Osteocyte (in vitro differentiated cells): ENCODE measurements around the gene FGF9. TPM values are rescaled to one million over a fixed set of nuclear protein-coding genes. Genes with fewer than 3 reads are reported as not detected.

Source experiments
- DNase-seq: peaks from one replicate; pipeline ENCODE4 v3.0.0; 2021; ENCODE audit warnings: mixed read lengths; ENCODE audit not compliant: unreplicated experiment; ENCODE audit errors: extremely low spot score
- H3K27ac Mint-ChIP-seq: one replicate; pipeline ENCODE4 v1.8.0; 2021; ENCODE audit warnings: mild to moderate bottlenecking, mixed read lengths; ENCODE audit not compliant: unreplicated experiment
- H3K27me3 Mint-ChIP-seq: one replicate; pipeline ENCODE4 v1.8.0; 2021; ENCODE audit warnings: mixed read lengths; ENCODE audit not compliant: unreplicated experiment
- H3K36me3 Mint-ChIP-seq: one replicate; pipeline ENCODE4 v1.8.0; 2021; ENCODE audit warnings: mixed read lengths; ENCODE audit not compliant: unreplicated experiment
- H3K4me1 Mint-ChIP-seq: one replicate; pipeline ENCODE4 v1.8.0; 2021; ENCODE audit warnings: mixed read lengths; ENCODE audit not compliant: unreplicated experiment
- H3K4me3 Mint-ChIP-seq: one replicate; pipeline ENCODE4 v1.8.0; 2021; ENCODE audit warnings: mild to moderate bottlenecking, moderate library complexity, mixed read lengths; ENCODE audit not compliant: unreplicated experiment
- H3K9me3 Mint-ChIP-seq: one replicate; pipeline ENCODE4 v1.8.0; 2021; ENCODE audit warnings: mixed read lengths; ENCODE audit not compliant: unreplicated experiment
- CTCF ChIP-seq: fragments of 200-600 bp; sonication (generic); IDR thresholded peaks from 2 replicates; pipeline ENCODE4 v1.5.0; 2021; ENCODE audit warnings: antibody characterized with exemption, mild to moderate bottlenecking, moderate library complexity
- total RNA-seq: library from RNA; stranded (reverse); gene quantifications from 2 replicates; pipeline ENCODE4 v1.2.1, GENCODE V29; 2021

FGF9 gene
- total RNA-seq, 1 donor from 2014 or later: not detected

DNA sequence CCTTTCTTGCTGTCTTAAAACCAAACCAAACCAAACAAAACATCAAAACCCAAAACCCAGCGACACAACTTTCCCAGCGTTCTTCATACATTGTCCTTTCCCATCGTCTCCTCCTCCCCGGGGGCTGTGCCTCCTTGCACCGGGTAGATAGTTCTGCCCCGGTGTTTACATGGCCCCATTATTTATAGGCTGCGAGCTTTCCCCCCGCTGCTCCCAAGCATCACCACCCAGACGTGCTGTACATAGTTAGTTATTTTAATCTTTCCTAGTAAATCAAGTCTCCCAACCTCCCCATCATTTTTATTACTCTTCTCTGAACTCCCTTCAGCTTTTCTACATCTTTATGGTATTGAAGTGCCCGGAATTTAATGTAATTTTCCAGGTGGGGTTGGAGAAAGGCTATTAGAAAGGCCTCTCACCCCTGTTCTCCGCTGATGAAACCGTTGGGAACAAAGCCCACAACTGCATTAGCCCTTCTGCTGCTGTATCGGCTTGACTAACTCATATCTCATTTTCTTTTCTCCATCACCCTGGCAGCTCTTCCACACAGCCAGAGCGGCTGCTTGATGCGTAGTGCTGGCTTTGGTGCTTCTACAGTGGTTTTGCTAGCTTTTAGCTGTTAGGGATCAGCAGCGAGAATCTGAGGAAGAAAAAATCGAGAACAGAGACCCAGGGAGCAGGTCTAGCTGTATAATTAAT is 53.1 kb downstream of the FGF9 start:
- Mint-ChIP-seq H3K4me3 (no peak overlapping the region), H3K4me1 (no peaks in the 10 kb centered on the region), H3K27me3 (no peaks in the 10 kb centered on the region), H3K9me3 (peaks cover 23% of the 10 kb centered on the region), H3K27ac (no peak overlapping the region), H3K36me3 (no peaks in the 10 kb centered on the region)
- no peak for DNase-seq
- TF ChIP-seq CTCF: no peak

GRCh38 chr13:21730186-21730880 is 59.5 kb downstream of the FGF9 start:
- no peak overlapping the region for H3K4me3 Mint-ChIP-seq

DNA sequence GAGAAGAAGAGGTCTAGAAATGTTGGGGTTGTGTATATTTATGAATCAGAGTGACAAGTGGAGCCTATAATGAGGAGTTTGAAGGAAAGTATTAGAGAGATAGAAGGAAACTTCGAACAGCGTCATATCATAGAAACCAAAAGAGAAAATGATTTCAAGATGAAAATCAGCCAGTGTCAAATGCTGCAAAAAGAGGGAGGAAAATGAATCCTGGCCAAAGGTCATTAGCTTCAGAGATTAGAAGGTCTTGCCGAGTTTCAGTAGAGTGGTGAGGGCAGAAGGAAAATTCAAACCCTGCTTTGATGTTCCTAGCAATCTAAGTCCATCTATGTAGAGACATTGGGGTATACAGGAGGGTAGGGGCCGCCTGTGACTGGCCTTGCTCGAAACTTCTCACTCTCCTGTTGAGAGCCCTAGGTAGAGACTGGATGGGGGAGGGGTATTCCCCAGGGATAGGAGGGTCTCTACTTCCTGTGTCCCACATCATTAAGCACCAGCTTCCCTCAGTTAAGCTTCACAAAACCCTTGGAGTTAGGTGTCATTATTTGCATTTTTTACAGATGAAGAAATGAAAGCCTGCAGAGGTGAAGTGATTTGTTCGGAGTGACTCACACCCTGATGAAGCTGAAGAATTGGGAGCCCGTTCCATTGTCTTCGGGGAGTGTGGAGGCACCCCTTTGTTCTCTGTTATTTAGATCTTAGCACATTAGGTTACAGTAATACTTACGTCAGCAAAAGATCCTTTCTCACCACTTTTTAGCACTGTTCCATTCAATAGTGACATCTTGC is 62.8 kb downstream of the FGF9 start:
- Mint-ChIP-seq H3K4me3 (no peak overlapping the region), H3K36me3 (no peaks in the 10 kb centered on the region), H3K4me1 (no peaks in the 10 kb centered on the region), H3K9me3 (peaks cover 16% of the 10 kb centered on the region), H3K27me3 (no peaks in the 10 kb centered on the region), H3K27ac (no peak overlapping the region)
- DNase-seq: no peak
- no peak for TF ChIP-seq CTCF

More at GRCh38 chr13:21730186-21730880, 59.5 kb downstream of the FGF9 start:
- Mint-ChIP-seq H3K27me3 (no peaks in the 10 kb centered on the region), H3K27ac (no peak overlapping the region), H3K4me1 (no peaks in the 10 kb centered on the region), H3K36me3 (no peaks in the 10 kb centered on the region), H3K9me3 (peaks cover 24% of the 10 kb centered on the region)
- no peak for TF ChIP-seq CTCF
- DNase-seq: no peak

GRCh38 chr13:21734961-21735360 is 64.1 kb downstream of the FGF9 start:
- Mint-ChIP-seq H3K27me3 (no peaks in the 10 kb centered on the region), H3K9me3 (peaks cover 11% of the 10 kb centered on the region), H3K27ac (no peak overlapping the region), H3K36me3 (no peaks in the 10 kb centered on the region), H3K4me1 (no peaks in the 10 kb centered on the region), H3K4me3 (no peak overlapping the region)
- no peak for TF ChIP-seq CTCF
- DNase-seq: no peak
